Inflammatory macrophage (primary cell): ENCODE measurements around the gene MAST4.

Source experiments
- DNase-seq, 2 donors: peaks; one replicate each; pipeline ENCODE4 v3.0.0-alpha.2; 2020 to 2022

The MAST4 gene

GRCh38 chr5:66969484-66969883 is 373.3 kb downstream of the MAST4 start:
- DNase-seq: no peak

GRCh38 chr5:66969963-66970362 is 373.8 kb downstream of the MAST4 start:
- DNase-seq: no peak

DNA sequence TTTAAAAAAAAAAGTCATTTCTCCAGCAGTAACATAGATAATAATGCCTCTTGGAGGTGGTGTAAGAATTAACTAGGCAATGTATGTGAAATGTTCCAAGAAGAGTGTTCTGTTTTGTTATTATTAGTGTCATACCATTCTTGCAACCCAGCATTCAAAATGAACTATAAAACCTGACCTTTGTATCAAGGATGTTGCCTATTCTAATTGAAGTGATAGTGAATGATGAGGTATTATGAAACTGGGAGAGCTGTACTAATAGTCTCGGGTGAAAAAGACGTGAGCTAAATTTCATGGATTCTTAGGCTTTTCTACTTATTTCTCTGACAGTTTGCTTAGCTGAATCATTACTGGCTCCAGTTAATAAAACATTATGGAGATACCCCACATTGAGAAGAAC is 375.8 kb downstream of the MAST4 start:
- DNase-seq: no peak

GRCh38 chr5:66974256-66974655 is 378.1 kb downstream of the MAST4 start:
- no peak for DNase-seq

GRCh38 chr5:66976108-66976507 is 379.9 kb downstream of the MAST4 start:
- DNase-seq: no peak

GRCh38 chr5:66979738-66980137 is 383.5 kb downstream of the MAST4 start:
- no peak for DNase-seq

GRCh38 chr5:66981266-66982055 is 385.3 kb downstream of the MAST4 start:
- no peak for DNase-seq

DNA sequence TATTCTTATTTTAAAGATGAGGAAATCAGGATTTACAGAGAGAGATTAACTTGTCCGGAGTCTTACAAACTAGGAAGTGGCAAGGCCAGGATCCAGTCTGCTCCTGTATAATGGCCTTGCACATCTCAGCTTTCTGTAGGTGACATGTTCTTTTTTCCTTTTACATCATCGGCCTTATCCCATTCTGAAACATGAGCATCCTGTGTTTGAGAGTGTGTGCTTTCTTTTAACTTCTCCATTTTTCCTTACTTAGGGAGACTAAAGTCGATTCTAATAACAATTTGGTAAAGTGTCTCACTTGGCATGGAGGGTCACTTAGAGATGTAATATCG is 385.8 kb downstream of the MAST4 start:
- no peak for DNase-seq

- no peak for DNase-seq
Measured at GRCh38 chr5:66982470-66982869, 386.3 kb downstream of the MAST4 start.

DNA sequence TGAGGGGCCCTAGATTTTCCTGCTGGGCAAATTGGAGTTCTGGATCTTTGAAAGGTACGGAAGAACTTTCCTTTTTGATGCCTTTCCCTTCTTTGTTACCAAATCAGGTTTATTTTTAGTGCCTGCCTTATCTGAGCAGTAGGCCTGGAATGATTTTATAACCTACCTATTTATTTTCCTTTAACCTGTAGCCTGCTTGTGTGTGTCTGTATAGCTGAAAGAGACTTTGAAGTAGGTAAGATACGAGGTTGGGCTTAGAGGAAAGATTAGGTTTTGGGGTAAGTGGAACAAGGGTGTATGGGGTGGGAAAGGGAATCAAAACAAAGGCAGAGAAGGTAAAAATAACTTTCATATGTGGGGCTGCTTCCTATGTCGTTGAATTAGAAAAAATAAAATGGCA is 389.2 kb downstream of the MAST4 start:
- DNase-seq: no peak

- DNase-seq: no peak
Measured at GRCh38 chr5:66986009-66986408, 389.8 kb downstream of the MAST4 start.

- no peak for DNase-seq
Measured at GRCh38 chr5:66986534-66986933, 390.3 kb downstream of the MAST4 start.

GRCh38 chr5:66987126-66987525 is 390.9 kb downstream of the MAST4 start:
- DNase-seq: no peak

DNA sequence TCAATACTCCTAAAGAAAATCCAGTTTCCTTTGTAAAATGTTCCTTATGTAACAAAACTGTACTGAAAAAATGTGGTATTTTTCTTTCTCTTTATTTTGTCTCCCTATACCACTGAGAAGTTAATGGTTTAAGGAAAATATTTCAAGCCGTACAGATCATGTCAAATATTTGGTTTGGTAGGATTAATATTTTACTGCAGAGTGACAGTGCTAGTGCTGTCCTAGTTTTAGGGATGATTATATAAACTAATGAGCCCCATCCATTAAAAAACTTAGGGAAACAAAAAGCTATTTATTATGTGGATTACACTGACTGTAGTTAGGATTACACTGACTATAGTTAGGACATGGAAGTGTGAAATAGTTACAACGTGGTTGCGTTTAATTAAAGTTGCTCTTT is 391.3 kb downstream of the MAST4 start:
- DNase-seq: no peak

- peak; percentile 24 to 51 for DNase-seq
Measured at GRCh38 chr5:66987949-66988838, 392.0 kb downstream of the MAST4 start.

DNA sequence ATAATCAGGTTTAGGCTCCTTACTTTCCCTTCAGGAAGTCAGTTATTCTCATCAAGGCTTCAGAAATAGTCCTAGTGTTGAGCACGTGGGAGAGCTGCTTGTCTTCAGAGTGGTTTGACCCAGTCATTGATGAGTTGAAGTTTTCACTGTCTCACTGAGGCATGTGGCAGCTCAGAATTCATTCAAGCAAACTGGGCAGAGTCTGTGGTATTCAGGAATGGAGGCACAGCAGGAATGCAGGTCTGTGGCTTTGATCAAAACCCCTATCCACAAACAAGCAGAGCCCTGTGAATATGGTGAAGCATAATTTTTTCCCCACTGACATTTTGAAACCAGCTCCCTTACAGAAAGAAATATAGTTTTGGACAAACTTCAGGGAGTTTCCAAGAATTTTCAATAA is 393.1 kb downstream of the MAST4 start:
- DNase-seq: no peak

GRCh38 chr5:66989781-66990180 is 393.6 kb downstream of the MAST4 start:
- DNase-seq: no peak

GRCh38 chr5:66991746-66992145 is 395.6 kb downstream of the MAST4 start:
- no peak for DNase-seq

GRCh38 chr5:66992547-66992946 is 396.4 kb downstream of the MAST4 start:
- peak; percentile 28 to 66 for DNase-seq

DNA sequence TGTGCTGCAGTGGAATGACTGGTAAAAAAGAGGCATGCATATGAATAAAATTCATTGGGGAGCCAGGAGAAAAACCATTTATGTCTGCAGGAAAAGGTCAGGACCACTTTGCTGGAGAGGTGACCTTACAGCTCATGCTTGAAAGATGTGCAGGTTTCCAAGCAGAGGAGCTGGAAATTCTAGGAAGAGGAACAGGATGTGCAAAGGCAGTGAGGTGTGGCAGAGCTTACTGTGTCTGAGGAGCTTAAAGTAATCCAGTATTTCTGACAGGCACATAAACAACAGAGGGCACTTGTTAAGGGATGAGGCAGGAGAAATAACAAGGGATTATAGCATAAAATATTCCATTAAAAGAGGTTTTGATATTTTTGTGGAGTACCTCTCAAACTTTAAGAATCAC is 397.3 kb downstream of the MAST4 start:
- DNase-seq: no peak

GRCh38 chr5:66993882-66994281 is 397.7 kb downstream of the MAST4 start:
- DNase-seq: no peak

DNA sequence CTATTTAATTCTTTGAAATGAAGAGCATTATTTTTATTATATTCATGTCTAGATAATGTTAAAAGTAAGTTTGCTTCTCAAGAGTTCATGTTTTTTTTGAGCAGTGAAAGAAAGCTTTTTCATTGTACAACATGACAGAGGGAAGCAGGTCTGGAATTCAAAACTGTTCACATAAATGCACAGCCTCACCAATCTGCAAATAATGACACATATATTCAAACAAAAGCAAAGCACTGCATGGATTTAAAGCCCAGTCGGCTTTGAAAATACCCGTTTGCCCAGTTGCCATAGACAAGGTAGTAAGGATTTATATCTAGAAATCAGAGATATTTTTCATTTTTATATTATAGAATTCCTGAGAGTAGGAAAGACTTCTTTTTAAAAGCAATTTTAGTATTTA is 398.6 kb downstream of the MAST4 start:
- DNase-seq: no peak

GRCh38 chr5:67000794-67001475 is 404.7 kb downstream of the MAST4 start:
- no peak for DNase-seq
